Right atrium auricular region (tissue), 2 donors: Measurements from ENCODE around the gene AGRN. TPM values are rescaled to one million over a fixed set of nuclear protein-coding genes. Genes with fewer than 3 reads are reported as not detected.
"Not testable (repeated sequence)": the region's sequence is repeated elsewhere in the genome, so short reads cannot be mapped to it uniquely, and the experiment has no call there.

ENCODE experiments used
- DNase-seq: peaks from one replicate; pipeline ENCODE4 v3.0.0-alpha.2; 2019; ENCODE audit warnings: low spot score
- H3K27ac ChIP-seq, 2 donors: fragments of 200-600 bp; sonication (generic); 1 replicate in 1 of 2; 2 replicates in 1 of 2; pipeline ENCODE4 v1.5.1; 2016 to 2019
- H3K27me3 ChIP-seq, 2 donors: fragments of 200-600 bp; sonication (generic); one replicate each; pipeline versions ENCODE4 v1.5.1 to v1.6.0; 2017 to 2019
- H3K36me3 ChIP-seq: fragments of 200-600 bp; sonication (generic); one replicate; pipeline ENCODE4 v1.5.1; 2016
- H3K4me1 ChIP-seq, 2 donors: fragments of 200-600 bp; sonication (generic); one replicate each; pipeline versions ENCODE4 v1.5.1 to v1.6.0; 2017 to 2019
- H3K4me3 ChIP-seq, 2 donors: fragments of 200-600 bp; sonication (generic); 1 replicate in 1 of 2; 2 replicates in 1 of 2; pipeline ENCODE4 v1.5.1; 2017 to 2019; ENCODE audit warnings: mild to moderate bottlenecking in 1 of 2, moderate library complexity in 1 of 2
- H3K9me3 ChIP-seq, 2 donors: fragments of 200-600 bp; sonication (generic); one replicate each; pipeline ENCODE4 v1.5.1; 2019
- CTCF ChIP-seq, 2 donors: fragments of 200-600 bp; sonication (generic); IDR thresholded peaks; one replicate each; pipeline ENCODE4 v1.5.1; 2019; ENCODE audit warnings: antibody characterized with exemption in 2 of 2
- total RNA-seq, 2 donors: library from RNA; depleted of rRNA; stranded (reverse); fragments of >200 nt; gene quantifications; one replicate each; pipeline ENCODE4 v1.1.0, GENCODE V29; 2016

Gene AGRN
- total RNA-seq, 2 donors from 2014 or later = 22.5 to 27.9 TPM

- H3K4me3 ChIP-seq = no peak overlapping the region
- no peak for TF ChIP-seq CTCF (IDR thresholded peaks at IDR 0.05)
- H3K4me1 ChIP-seq = no peaks in the 10 kb centered on the region
- DNase-seq = no peak
- H3K27me3 ChIP-seq = no peaks in the 10 kb centered on the region
- H3K36me3 ChIP-seq = no peaks in the 10 kb centered on the region
- H3K9me3 ChIP-seq = no peaks in the 10 kb centered on the region
- H3K27ac ChIP-seq = no peak overlapping the region
Measured at GRCh38 chr1:1093610-1093943, 73.7 kb downstream of the AGRN start.

- no peak overlapping the region for H3K27ac ChIP-seq
- H3K27me3 ChIP-seq = no peaks in the 10 kb centered on the region
- DNase-seq = no peak
- no peak overlapping the region for H3K4me3 ChIP-seq
- H3K9me3 ChIP-seq = no peaks in the 10 kb centered on the region
- no peaks in the 10 kb centered on the region for H3K36me3 ChIP-seq
- no peaks in the 10 kb centered on the region for H3K4me1 ChIP-seq
- TF ChIP-seq CTCF (IDR thresholded peaks at IDR 0.05) = no peak
Measured at GRCh38 chr1:1094981-1095380, 75.1 kb downstream of the AGRN start.

GRCh38 chr1:1096136-1096535 is 76.2 kb downstream of the AGRN start:
- not testable (repeated sequence) for H3K4me1 ChIP-seq, H3K27me3 ChIP-seq, H3K9me3 ChIP-seq, H3K4me3 ChIP-seq, H3K36me3 ChIP-seq, H3K27ac ChIP-seq, DNase-seq

GRCh38 chr1:1098681-1099421 is 78.9 kb downstream of the AGRN start:
- no peaks in the 10 kb centered on the region for H3K27me3 ChIP-seq

GRCh38 chr1:1099506-1100183 is 79.7 kb downstream of the AGRN start:
- H3K27me3 ChIP-seq = no peaks in the 10 kb centered on the region
- H3K4me3 ChIP-seq = no peak overlapping the region
- no peak overlapping the region for H3K27ac ChIP-seq
- DNase-seq = no peak
- H3K4me1 ChIP-seq = no peaks in the 10 kb centered on the region
- no peak for TF ChIP-seq CTCF (IDR thresholded peaks at IDR 0.05)
- H3K36me3 ChIP-seq = no peaks in the 10 kb centered on the region
- no peaks in the 10 kb centered on the region for H3K9me3 ChIP-seq

More at GRCh38 chr1:1098681-1099421, 78.9 kb downstream of the AGRN start:
- H3K9me3 ChIP-seq = no peaks in the 10 kb centered on the region
- H3K4me3 ChIP-seq = no peak overlapping the region
- DNase-seq = no peak
- H3K4me1 ChIP-seq = no peaks in the 10 kb centered on the region
- no peak overlapping the region for H3K27ac ChIP-seq
- no peaks in the 10 kb centered on the region for H3K36me3 ChIP-seq
- no peak for TF ChIP-seq CTCF (IDR thresholded peaks at IDR 0.05)

- Histone ChIP-seq H3K27me3 (no peaks in the 10 kb centered on the region), H3K36me3 (no peaks in the 10 kb centered on the region), H3K9me3 (no peaks in the 10 kb centered on the region), H3K4me1 (no peaks in the 10 kb centered on the region), H3K4me3 (no peak overlapping the region), H3K27ac (no peak overlapping the region)
- TF ChIP-seq CTCF (IDR thresholded peaks at IDR 0.05) = no peak
- DNase-seq = no peak
Measured at GRCh38 chr1:1100296-1100695, 80.4 kb downstream of the AGRN start.
